GM12878 (cell line): ENCODE measurements around the gene NOL7. TPM values are rescaled to one million over a fixed set of nuclear protein-coding genes. Genes with fewer than 3 reads are reported as not detected.

Experiments used
- ATF7 ChIP-seq: fragments of 450-650 bp; IDR thresholded peaks from 2 replicates; pipeline ENCODE4 v1.6.1; 2016; ENCODE audit warnings: low read depth, mild to moderate bottlenecking
- CHD2 ChIP-seq: IDR thresholded peaks from 2 replicates; pipeline ENCODE4 v1.6.1; 2011; ENCODE audit warnings: low read depth, low read length, improper control_type of control experiment, borderline replicate concordance
- FOXM1 ChIP-seq: IDR thresholded peaks from 2 replicates; pipeline ENCODE4 v1.6.1; 2012; ENCODE audit warnings: low read depth, mild to moderate bottlenecking, inconsistent platforms, low read length, moderate library complexity
- JUNB ChIP-seq: IDR thresholded peaks from 2 replicates; pipeline ENCODE4 v1.6.1; 2016; ENCODE audit warnings: antibody characterized with exemption, mild to moderate bottlenecking
- PML ChIP-seq: IDR thresholded peaks from 2 replicates; pipeline ENCODE4 v1.6.1; 2012; ENCODE audit warnings: low read length, inconsistent platforms
- POLR2A ChIP-seq: IDR thresholded peaks from 2 replicates; pipeline ENCODE4 v1.6.1; 2011; ENCODE audit warnings: low read depth, mild to moderate bottlenecking, low read length
- RAD21 ChIP-seq: IDR thresholded peaks from 2 replicates; pipeline ENCODE4 v1.6.1; 2011; ENCODE audit warnings: mild to moderate bottlenecking, low read depth, low read length, moderate library complexity; ENCODE audit not compliant: insufficient read depth
- RBBP5 ChIP-seq: fragments of 200-600 bp; sonication (generic); conservative IDR thresholded peaks from 2 replicates; pipeline ENCODE4 v1.6.1; 2016
- RELA ChIP-seq: fragments of 450-650 bp; IDR thresholded peaks from 2 replicates; pipeline ENCODE4 v1.8.0; 2014; ENCODE audit warnings: borderline replicate concordance; ENCODE audit not compliant: partially characterized antibody
- SIX5 ChIP-seq: IDR thresholded peaks from 2 replicates; pipeline ENCODE4 v1.6.1; 2011; ENCODE audit warnings: mild to moderate bottlenecking, low read depth, low read length, moderate library complexity; ENCODE audit not compliant: severe bottlenecking
- SMC3 ChIP-seq: IDR thresholded peaks from 2 replicates; pipeline ENCODE4 v1.6.1; 2011; ENCODE audit warnings: low read length, improper control_type of control experiment, borderline replicate concordance
- TAF1 ChIP-seq: IDR thresholded peaks from 2 replicates; pipeline ENCODE4 v1.6.1; 2011; ENCODE audit warnings: mild to moderate bottlenecking, low read depth, low read length, borderline replicate concordance
- polyA plus RNA-seq, 11 experiments: library from polyadenylated mRNA; depleted of rRNA in 4 of 11; unstranded in 6 of 11; stranded (reverse) in 5 of 11; fragments of >200 nt; fragmentation: Nextera tagmentation in 4 of 11; fragmentation: Illumina TruSeq in 1 of 11; extraction: Ambion mirVana in 4 of 11; extraction: Trizol in 1 of 11; gene quantifications; 1 replicate in 1 of 11; 2 replicates in 10 of 11; pipeline versions ENCODE4 v1.2.1 to v1.2.3, GENCODE V29; 2011 to 2016; ENCODE audit warnings: inconsistent platforms in 2 of 11, missing spikeins in 2 of 11, low read depth in 1 of 11
- total RNA-seq, 4 experiments: library from RNA; depleted of rRNA in 3 of 4; stranded (reverse); fragments of >200 nt in 3 of 4; fragmentation: Illumina TruSeq in 1 of 4; extraction: Trizol in 1 of 4; gene quantifications; 2 replicates each; pipeline versions ENCODE4 v1.2.1 to v1.2.3, GENCODE V29; 2013 to 2021
- TF ChIP-seq, protein P1 (sequence below): fragments of 450-650 bp; formaldehyde crosslinking; IDR thresholded peaks from 2 replicates; pipeline ENCODE4 v1.5.0; 2022; ENCODE audit warnings: mild to moderate bottlenecking, missing genetic modification characterization
- TF ChIP-seq, protein P2 (sequence below): IDR thresholded peaks from 2 replicates; pipeline ENCODE4 v1.6.1; 2012; ENCODE audit warnings: low read length, inconsistent platforms
- TF ChIP-seq, protein P3 (sequence below), 3 experiments: IDR thresholded peaks in 2 of 3; conservative IDR thresholded peaks in 1 of 3; 2 replicates each; pipeline ENCODE4 v1.5.1; 2011; ENCODE audit warnings: low read depth in 3 of 3, low read length in 3 of 3, mild to moderate bottlenecking in 3 of 3, control low read depth in 2 of 3, moderate library complexity in 2 of 3, inconsistent platforms in 1 of 3, mixed read lengths in 1 of 3; ENCODE audit not compliant: control insufficient read depth in 2 of 3, insufficient read depth in 1 of 3; ENCODE audit errors: extremely low read depth in 1 of 3
- TF ChIP-seq, protein P4 (sequence below): fragments of 450-650 bp; IDR thresholded peaks from 2 replicates; pipeline ENCODE4 v1.6.1; 2017; ENCODE audit warnings: low read depth, mild to moderate bottlenecking, moderate library complexity
- TF ChIP-seq, protein P5 (sequence below): IDR thresholded peaks from 2 replicates; pipeline ENCODE4 v1.6.1; 2011; ENCODE audit warnings: mild to moderate bottlenecking, low read depth, low read length, moderate library complexity; ENCODE audit not compliant: insufficient replicate concordance

NOL7 gene
- total and polyA plus RNA-seq, 10 of the 15 experiments (the other 5 are each of a cell fraction or from before 2014, with no cell fraction given) = 12.2 to 222 (median 86.2) TPM

DNA sequence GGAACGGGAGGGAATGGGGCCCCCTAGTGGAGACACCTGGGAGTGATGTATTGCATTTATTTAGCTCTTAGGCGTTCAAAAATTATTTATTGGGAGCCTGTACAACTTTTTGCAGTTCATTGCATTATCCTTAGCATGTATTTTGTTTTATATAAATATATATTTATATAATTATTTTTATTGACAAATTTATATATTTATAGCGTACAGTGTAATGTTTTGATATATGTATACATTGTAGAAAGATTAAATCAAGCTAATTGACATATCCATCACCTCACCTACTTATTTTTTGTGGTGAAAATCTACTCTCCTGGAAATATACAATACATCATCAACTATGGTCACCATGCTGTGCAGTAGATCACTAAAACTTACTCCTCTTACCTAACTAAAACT is 39.8 kb upstream of the NOL7 start (continued):
- TF ChIP-seq, protein P1, sequence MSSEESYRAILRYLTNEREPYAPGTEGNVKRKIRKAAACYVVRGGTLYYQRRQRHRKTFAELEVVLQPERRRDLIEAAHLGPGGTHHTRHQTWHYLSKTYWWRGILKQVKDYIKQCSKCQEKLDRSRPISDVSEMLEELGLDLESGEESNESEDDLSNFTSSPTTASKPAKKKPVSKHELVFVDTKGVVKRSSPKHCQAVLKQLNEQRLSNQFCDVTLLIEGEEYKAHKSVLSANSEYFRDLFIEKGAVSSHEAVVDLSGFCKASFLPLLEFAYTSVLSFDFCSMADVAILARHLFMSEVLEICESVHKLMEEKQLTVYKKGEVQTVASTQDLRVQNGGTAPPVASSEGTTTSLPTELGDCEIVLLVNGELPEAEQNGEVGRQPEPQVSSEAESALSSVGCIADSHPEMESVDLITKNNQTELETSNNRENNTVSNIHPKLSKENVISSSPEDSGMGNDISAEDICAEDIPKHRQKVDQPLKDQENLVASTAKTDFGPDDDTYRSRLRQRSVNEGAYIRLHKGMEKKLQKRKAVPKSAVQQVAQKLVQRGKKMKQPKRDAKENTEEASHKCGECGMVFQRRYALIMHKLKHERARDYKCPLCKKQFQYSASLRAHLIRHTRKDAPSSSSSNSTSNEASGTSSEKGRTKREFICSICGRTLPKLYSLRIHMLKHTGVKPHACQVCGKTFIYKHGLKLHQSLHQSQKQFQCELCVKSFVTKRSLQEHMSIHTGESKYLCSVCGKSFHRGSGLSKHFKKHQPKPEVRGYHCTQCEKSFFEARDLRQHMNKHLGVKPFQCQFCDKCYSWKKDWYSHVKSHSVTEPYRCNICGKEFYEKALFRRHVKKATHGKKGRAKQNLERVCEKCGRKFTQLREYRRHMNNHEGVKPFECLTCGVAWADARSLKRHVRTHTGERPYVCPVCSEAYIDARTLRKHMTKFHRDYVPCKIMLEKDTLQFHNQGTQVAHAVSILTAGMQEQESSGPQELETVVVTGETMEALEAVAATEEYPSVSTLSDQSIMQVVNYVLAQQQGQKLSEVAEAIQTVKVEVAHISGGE (CRISPR knock-in tag) = no peak
- TF ChIP-seq, protein P2, sequence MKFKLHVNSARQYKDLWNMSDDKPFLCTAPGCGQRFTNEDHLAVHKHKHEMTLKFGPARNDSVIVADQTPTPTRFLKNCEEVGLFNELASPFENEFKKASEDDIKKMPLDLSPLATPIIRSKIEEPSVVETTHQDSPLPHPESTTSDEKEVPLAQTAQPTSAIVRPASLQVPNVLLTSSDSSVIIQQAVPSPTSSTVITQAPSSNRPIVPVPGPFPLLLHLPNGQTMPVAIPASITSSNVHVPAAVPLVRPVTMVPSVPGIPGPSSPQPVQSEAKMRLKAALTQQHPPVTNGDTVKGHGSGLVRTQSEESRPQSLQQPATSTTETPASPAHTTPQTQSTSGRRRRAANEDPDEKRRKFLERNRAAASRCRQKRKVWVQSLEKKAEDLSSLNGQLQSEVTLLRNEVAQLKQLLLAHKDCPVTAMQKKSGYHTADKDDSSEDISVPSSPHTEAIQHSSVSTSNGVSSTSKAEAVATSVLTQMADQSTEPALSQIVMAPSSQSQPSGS = no peak
- TF ChIP-seq ATF7 (0 out of 2 replicates have a peak, but pooled peaks have one; percentile 1), RELA (no peak), RAD21 (peak; percentile 45), CHD2 (no peak), RBBP5 (no peak), JUNB (no peak), SIX5 (no peak), POLR2A (no peak), SMC3 (peak; percentile 52; the same call in 1 of the 2 replicates), TAF1 (no peak), FOXM1 (no peak), PML (0 out of 2 replicates have a peak, but pooled peaks have one; percentile 12)
- TF ChIP-seq, protein P3, sequence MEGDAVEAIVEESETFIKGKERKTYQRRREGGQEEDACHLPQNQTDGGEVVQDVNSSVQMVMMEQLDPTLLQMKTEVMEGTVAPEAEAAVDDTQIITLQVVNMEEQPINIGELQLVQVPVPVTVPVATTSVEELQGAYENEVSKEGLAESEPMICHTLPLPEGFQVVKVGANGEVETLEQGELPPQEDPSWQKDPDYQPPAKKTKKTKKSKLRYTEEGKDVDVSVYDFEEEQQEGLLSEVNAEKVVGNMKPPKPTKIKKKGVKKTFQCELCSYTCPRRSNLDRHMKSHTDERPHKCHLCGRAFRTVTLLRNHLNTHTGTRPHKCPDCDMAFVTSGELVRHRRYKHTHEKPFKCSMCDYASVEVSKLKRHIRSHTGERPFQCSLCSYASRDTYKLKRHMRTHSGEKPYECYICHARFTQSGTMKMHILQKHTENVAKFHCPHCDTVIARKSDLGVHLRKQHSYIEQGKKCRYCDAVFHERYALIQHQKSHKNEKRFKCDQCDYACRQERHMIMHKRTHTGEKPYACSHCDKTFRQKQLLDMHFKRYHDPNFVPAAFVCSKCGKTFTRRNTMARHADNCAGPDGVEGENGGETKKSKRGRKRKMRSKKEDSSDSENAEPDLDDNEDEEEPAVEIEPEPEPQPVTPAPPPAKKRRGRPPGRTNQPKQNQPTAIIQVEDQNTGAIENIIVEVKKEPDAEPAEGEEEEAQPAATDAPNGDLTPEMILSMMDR (IDR thresholded peaks at IDR 0.05 in 2 of 3, conservative IDR thresholded peaks at IDR 0.05 in 1 of 3; ENCODE audit: control insufficient read depth in 2 of 3, extremely low read depth in 1 of 3, insufficient read depth in 1 of 3, low read depth in 3 of 3, low read length in 3 of 3) = peak; percentile 68 to 72 (median 70); a peak in 5 of 6 replicates
- TF ChIP-seq, protein P4, sequence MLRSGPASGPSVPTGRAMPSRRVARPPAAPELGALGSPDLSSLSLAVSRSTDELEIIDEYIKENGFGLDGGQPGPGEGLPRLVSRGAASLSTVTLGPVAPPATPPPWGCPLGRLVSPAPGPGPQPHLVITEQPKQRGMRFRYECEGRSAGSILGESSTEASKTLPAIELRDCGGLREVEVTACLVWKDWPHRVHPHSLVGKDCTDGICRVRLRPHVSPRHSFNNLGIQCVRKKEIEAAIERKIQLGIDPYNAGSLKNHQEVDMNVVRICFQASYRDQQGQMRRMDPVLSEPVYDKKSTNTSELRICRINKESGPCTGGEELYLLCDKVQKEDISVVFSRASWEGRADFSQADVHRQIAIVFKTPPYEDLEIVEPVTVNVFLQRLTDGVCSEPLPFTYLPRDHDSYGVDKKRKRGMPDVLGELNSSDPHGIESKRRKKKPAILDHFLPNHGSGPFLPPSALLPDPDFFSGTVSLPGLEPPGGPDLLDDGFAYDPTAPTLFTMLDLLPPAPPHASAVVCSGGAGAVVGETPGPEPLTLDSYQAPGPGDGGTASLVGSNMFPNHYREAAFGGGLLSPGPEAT = no peak
- TF ChIP-seq, protein P5, sequence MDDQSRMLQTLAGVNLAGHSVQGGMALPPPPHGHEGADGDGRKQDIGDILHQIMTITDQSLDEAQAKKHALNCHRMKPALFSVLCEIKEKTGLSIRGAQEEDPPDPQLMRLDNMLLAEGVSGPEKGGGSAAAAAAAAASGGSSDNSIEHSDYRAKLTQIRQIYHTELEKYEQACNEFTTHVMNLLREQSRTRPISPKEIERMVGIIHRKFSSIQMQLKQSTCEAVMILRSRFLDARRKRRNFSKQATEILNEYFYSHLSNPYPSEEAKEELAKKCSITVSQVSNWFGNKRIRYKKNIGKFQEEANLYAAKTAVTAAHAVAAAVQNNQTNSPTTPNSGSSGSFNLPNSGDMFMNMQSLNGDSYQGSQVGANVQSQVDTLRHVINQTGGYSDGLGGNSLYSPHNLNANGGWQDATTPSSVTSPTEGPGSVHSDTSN = no peak
